ENCODE results near the gene LYST.

DNA sequence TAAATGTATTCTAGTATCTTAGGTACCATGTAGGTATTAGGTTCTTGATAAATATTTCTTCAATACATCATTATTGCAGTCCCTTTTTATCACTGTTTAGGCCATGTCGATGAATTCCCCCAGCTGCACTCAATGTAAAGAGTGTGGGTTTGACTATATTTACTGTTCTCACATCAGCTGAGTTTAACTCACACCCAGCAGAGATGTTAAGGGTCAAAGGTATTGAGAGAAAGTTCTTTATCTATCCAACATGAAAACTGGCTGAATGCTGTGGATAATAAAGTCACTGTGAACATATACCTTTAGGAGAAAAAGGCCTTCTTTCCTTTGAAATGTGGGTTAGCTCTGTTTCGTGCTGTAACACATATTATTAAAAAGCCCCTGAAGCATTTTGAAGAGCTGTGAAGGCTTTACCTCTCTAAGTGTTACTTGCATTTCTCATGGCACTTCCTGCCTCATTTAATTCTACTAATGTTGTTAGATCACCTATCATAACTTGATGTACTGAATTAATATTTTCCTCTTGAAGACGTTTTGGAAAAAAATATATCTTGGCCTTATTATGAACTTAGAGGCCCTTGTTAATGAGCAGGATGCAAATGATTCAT is 19.1 kb upstream of the LYST start:
- TF ChIP-seq, protein P1, sequence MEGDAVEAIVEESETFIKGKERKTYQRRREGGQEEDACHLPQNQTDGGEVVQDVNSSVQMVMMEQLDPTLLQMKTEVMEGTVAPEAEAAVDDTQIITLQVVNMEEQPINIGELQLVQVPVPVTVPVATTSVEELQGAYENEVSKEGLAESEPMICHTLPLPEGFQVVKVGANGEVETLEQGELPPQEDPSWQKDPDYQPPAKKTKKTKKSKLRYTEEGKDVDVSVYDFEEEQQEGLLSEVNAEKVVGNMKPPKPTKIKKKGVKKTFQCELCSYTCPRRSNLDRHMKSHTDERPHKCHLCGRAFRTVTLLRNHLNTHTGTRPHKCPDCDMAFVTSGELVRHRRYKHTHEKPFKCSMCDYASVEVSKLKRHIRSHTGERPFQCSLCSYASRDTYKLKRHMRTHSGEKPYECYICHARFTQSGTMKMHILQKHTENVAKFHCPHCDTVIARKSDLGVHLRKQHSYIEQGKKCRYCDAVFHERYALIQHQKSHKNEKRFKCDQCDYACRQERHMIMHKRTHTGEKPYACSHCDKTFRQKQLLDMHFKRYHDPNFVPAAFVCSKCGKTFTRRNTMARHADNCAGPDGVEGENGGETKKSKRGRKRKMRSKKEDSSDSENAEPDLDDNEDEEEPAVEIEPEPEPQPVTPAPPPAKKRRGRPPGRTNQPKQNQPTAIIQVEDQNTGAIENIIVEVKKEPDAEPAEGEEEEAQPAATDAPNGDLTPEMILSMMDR (IDR thresholded peaks at IDR 0.05; ENCODE audit: low read length) = no peak
- TF ChIP-seq EZH2 (IDR thresholded peaks at IDR 0.05; ENCODE audit: borderline replicate concordance, low read length) = no peak

All from OCI-LY1 (cell line).